ENCODE results near the gene DCTN4.

DNA sequence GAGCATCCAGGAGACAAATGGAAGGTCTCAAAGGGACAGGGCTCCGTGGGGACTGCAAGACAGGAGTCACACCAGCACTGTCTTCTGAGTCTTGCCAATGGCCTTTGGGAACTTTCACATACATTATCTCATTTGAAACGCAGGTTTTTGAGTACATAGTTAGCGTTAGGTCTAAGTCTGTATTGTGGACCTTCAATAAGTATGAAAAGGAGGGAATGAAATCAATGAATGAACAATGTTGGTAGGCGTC, 442 bp upstream of the DCTN4 start:
- TF ChIP-seq CTCF (IDR thresholded peaks at IDR 0.05 in 4 of 5, conservative IDR thresholded peaks at IDR 0.05 in 1 of 5) (no peak), POLR2A (IDR thresholded peaks at IDR 0.05) (no peak)

Data from gastrocnemius medialis (tissue), 4 donors.